ENCODE measurements around the gene MAP3K12.

The MAP3K12 gene

DNA sequence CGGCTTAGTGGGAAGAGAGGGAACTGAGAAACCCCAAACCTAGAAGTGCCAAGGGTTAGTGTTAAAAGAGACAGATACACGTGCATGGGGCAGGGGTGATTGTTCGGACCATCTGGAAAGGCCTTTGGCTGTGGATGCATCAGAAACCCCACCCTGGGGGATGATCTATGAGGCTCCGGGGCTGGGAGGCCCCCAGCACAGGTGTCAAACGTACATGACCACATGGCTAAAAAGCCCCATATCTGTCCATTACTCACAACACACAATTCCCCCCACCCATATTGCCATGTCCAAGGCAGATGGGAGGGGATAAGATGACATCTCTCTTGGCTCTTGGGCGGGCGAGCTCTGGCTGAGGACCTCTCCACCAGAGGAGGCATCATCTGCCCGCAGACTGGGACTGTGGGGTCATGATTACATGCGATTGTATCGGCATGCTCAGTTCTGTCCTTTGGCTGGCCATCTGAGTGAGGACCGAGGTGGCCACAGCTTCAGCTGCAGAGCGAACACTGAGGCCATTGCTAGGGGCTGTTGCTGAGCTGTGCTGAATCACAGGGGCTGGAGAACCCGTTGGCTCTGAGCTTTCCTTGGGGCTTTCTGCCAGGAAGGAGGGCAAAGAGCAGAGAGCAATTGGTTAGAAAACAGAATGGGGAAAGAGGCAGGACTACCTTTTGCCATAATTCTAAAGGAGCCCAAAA is 17.6 kb upstream of the MAP3K12 start:
- no peak overlapping the region for H3K27ac ChIP-seq
- TF ChIP-seq ZFX (IDR thresholded peaks at IDR 0.05; ENCODE audit: borderline replicate concordance) (no peak), CTCF (IDR thresholded peaks at IDR 0.05) (no peak)

DNA sequence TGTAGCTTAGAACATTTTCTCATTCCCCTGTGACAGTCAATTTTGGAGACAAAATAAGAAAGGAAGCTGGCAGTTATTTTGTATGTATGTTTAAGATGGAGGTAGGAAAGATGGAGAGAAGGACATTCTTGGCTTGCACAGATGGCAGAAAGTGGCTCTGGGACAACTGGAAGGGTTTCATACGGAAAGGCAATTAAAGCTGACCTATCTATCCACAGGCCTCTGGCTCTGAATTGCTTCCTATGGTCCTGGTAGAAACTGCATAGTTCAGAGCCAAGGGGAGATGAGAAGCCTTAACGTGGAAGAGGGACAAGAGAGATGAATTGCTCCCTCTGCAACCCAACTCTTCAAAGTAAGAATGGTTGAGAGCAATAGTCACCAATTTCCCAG is 16.0 kb upstream of the MAP3K12 start:
- no peak overlapping the region for H3K27ac ChIP-seq
- TF ChIP-seq ZFX (IDR thresholded peaks at IDR 0.05; ENCODE audit: borderline replicate concordance): no peak
- no peak for TF ChIP-seq CTCF (IDR thresholded peaks at IDR 0.05)

- H3K27ac ChIP-seq: no peak overlapping the region
- TF ChIP-seq ZFX (IDR thresholded peaks at IDR 0.05; ENCODE audit: borderline replicate concordance) (no peak), CTCF (IDR thresholded peaks at IDR 0.05) (no peak)
Measured at GRCh38 chr12:53514628-53515290, 15.5 kb upstream of the MAP3K12 start.

DNA sequence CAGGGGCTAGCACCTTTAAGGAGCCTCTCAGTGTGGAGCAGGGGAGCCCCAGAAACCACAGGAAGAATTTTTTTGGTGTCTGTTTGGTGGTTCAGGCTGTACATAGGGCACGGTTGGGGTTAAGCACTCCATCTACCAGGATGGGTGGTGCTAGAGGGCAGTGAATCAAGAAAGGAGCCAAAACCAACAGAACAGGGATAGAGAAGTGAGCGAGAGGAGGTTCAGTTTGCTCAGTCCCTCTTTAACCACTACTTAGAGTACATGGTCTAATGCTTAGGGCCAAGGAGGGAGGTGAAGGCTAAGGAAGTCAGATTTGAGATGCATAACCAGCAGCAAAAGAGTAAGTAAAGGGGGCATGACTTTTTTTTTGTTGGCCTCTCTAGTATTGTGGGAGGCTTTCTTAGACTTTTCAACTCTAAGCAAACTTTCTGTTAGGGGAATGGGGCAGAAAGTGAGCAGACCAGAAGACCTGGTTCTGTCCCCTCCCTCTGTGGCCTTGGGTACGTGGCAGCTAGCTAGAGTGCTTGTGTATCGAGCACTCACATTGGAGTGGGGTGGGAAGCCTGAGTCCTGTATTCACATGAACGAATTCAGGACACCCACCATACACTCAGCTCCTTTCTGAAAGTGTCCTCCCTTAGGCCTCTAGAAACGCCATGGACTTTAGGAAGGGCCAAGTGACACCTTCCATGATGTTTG is 14.6 kb upstream of the MAP3K12 start:
- H3K27ac ChIP-seq: no peak overlapping the region
- TF ChIP-seq CTCF (IDR thresholded peaks at IDR 0.05) (no peak), ZFX (IDR thresholded peaks at IDR 0.05; ENCODE audit: borderline replicate concordance) (no peak)

GRCh38 chr12:53510181-53510812 is 11.0 kb upstream of the MAP3K12 start:
- TF ChIP-seq ZFX (IDR thresholded peaks at IDR 0.05; ENCODE audit: borderline replicate concordance): no peak
- TF ChIP-seq CTCF (IDR thresholded peaks at IDR 0.05): no peak
- H3K27ac ChIP-seq: no peak overlapping the region

GRCh38 chr12:53508534-53509170 is 9.4 kb upstream of the MAP3K12 start:
- H3K27ac ChIP-seq: peak overlapping the region; percentile 29; the same call in 1 of the 2 replicates
- TF ChIP-seq ZFX (IDR thresholded peaks at IDR 0.05; ENCODE audit: borderline replicate concordance) (no peak), CTCF (IDR thresholded peaks at IDR 0.05) (peak; percentile 99)
